HG02981 (cell line): Measurements from ENCODE around the gene CPO.
"Not testable (repeated sequence)": the region's sequence is repeated elsewhere in the genome, so short reads cannot be mapped to it uniquely, and the experiment has no call there.

Experiments
- ATAC-seq: cut with Tn5 transposase; IDR thresholded peaks from one replicate; pipeline ENCODE4 v1.9.1; 2021; ENCODE audit warnings: mild to moderate bottlenecking, moderate library complexity; ENCODE audit not compliant: unreplicated experiment

Gene CPO

DNA sequence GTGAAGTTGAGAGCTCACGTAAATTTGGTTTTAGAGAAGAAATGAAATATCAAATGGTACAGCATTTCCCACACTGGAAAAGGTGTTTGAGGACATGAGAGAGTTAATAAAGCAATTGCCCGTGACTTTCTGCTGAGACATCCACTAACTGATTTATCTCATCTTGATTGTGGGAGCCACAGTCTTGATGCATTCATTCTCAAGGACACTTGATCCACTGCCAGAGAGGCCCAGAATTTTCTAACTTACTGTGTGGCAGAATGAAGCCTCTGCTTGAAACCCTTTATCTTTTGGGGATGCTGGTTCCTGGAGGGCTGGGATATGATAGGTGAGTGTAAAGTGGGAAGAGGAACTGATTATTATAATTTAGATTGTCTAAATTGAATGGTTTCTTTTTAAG is at the start of gene CPO:
CPO (plus strand) TSS at position 179 of the 400 bp plus-strand sequence; CDS start at position 261, 82 bp downstream.
- no peak for ATAC-seq

DNA sequence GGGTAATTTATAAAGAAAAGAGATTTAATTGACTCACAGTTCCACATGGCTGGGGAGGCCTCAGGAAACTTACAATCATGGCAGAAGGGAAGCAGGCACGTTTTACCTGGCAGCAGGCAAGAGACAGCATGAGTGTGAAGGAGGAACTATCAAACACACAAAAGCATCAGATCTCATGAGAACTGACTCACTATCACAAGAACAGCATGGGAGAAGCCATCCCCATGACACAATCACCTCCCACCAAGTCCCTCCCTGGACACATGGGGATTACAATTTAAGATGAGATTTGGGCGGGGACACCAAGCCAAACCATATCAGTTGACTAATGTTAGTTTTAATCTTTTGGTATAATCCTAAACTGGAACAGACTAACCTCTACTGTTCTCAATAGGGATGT is 49.1 kb upstream of the CPO start:
- no peak for ATAC-seq

- ATAC-seq, result no peak
These were observed 48.4 kb upstream of the CPO start for GRCh38 chr2:206890926-206891325.

DNA sequence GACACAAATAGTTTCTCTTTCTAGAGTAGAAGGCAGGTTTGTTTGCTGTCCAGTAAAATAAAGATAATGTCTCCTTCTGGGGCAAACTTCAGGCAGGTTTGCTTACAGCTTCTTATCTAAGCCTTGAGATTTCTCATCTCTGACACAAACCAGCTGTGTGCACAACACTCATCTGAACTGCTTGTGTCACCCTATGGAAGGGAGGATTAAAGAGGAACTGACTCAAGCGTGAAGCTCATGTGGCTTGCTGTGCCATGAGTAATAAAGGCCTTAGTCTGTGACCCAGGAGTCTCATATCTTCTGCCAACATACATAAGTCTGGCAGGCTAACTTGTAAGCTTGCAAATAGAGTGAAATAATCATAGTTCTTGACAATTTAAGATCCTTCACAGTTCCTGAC is 24.2 kb upstream of the CPO start:
- ATAC-seq, result no peak

DNA sequence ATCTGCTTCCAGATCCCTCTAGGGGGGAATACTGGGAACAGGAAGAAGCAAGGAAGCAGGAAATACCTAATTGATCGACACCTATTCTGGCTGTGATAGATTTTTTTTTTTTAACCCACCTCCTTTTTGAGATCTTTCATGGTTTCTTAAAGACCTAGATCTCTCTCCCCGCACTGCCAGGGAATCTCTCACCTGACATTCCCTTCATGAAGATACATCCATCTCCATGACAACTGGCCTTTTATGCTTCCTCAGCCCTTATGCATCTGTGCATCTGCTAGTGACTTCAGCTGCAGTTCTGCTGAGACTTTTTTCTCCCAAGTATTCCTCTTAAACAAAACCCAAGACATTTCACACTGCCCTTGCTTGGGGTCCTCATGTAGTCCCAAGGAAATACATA is 21.1 kb upstream of the CPO start:
- ATAC-seq, result no peak

DNA sequence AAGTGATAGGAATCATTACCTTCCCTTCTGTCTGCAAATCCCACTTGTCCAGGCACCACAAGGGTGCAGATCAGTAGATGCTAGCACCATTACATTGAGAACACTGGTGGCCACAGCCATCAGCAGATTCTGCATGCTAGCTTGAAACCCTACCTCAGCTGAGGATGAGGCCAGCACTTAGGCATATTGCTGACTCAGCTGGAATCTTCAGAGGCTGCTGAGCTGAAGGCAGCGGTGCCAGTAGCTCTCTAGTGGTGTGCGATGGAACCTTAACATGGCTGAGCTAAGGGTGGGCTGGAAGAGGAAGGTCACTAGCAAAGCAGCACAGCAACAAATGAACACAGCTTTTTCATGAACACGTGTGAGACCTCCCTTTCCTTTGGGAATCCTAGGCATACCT is 19.0 kb upstream of the CPO start:
- no peak for ATAC-seq

DNA sequence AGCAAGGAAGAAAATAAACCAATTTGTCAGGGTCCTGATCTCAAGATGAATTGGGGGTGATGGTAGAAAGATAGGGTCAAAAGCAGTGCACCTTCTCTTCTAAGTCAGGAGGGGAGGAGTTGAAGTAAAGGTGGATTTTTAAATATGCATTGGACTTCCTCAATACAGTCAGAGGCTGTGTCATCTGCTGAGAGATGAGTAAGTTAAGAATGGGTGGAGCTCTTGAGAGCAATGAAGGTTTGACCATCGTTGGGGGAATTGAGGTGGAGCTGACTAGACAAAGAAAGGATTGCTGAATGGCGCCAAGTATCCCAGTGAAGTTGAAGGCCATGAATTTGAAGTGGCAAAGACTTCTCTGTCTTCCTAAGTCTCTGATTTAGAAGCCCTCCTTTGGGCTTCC is 18.4 kb upstream of the CPO start:
- no peak for ATAC-seq

- no peak for ATAC-seq
These were observed 17.8 kb upstream of the CPO start for GRCh38 chr2:206921529-206921928.

GRCh38 chr2:206935991-206936842 is 3.1 kb upstream of the CPO start:
- ATAC-seq, result no peak

DNA sequence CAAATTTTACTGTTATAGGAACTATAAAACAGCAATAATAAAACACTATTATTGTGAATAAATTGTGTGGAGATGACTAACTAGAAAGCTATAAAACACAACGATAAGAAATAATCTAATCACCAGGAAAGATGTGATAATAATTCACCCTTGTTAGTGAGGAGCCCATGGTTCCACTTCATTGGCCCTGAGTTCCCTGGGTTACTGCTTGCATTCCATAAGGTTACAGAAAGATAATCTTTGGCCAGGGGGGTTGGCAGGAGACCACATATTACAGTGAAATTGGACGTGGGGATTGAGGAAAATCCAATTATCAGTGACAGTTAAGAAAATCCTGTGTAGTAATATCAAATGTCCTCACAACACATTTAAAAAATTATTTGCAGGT is 2.5 kb upstream of the CPO start:
- ATAC-seq, result no peak

GRCh38 chr2:206937555-206937954 is 1.8 kb upstream of the CPO start:
- ATAC-seq, result no peak

DNA sequence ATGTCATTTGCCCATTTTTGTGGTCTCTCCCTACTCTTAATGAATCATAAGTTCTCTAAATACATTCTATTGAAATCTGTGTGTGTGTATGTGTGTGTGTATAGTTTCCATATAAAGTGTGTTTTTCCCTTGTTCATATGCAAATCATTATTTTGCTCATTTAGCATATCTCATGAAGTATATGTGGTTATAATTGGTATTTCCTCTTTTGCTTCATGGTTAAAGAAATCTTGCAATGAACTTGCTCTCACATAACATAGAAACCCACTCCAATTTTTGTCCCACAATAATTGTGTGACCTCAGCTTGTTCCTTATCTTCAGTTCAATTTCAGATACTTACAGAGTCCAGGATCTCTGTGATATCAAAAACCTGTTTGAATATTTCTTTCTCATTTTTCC is 1.2 kb downstream of the CPO start:
- ATAC-seq, result no peak

DNA sequence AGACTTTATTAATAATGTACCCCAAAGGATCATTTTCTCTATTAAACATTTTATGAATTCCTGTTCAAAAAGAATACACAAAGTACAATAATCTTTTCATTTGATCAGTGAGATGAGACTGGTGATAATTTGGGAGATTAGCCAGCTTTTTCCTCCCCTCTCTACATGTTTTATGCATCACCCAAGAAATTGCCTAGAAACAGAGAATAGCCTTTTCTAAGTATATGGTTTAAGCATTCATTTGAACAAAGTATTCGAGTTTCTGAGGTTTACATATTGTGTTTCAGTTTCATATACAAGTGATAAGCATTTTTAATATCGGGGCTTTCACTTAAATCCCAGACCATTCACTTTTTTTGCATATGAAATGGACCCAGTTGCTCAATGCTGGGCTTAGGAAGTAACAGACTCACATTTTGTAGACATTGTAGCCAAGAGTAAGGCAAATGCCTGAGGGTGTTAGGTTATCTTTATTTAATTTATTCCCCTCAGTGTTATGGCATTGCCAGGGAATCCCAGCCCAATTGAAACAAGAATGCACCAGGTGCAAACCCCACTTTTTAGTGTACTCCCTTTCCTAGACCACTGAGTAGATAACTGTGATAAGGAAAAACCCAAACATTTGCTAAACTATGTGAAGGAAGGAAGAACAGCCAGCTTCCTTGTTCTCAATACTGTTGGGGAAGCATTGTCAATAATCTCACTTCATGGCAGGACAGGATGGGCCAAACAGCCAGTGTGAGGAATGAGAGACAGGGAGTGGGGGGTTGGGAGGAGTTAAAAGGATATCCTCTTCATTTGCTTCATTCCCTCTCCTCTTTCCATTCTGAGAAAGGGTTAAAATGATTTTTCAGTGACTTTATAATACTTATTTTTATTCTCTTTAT is 3.5 kb downstream of the CPO start:
- no peak for ATAC-seq

DNA sequence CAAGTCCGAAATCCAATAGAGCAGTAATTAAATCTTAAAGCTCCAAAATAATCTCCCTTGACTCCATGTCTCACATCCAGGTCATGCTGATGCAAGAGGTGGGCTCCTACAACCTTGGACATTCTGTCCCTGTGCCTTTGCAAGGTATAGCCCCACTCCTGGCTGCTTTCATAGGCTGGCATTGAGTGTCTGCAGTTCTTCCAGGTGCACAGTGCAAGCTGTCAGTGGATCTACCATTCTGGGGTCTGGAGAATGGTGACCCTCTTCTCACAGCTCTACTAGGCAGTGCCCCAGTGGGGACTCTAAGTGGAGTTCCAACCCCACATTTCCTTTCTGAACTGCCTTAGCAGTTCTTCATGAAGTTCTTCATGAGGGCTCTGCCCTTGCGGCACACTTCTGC is 14.1 kb downstream of the CPO start:
- ATAC-seq, result not testable (repeated sequence)

GRCh38 chr2:206955253-206955652 is 15.9 kb downstream of the CPO start:
- ATAC-seq, result no peak

DNA sequence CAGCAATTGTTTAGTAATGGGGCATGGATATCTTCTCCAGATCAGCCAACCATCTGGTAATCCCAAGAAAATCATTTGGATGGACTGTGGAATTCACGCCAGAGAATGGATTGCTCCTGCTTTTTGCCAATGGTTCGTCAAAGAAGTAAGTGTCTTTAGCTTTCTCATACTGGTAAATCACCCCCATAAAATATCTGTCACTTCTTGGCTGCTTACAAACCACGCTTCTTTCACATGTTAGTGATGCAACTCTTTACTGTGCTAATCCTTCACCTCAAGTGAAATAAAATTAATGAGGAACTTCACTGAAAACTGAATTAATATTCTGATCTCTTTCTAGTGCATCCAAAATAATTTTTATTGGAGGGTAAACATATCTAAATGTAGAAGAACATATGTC is 18.9 kb downstream of the CPO start:
- no peak for ATAC-seq

- no peak for ATAC-seq
These were observed 23.6 kb downstream of the CPO start for GRCh38 chr2:206962966-206963365.

DNA sequence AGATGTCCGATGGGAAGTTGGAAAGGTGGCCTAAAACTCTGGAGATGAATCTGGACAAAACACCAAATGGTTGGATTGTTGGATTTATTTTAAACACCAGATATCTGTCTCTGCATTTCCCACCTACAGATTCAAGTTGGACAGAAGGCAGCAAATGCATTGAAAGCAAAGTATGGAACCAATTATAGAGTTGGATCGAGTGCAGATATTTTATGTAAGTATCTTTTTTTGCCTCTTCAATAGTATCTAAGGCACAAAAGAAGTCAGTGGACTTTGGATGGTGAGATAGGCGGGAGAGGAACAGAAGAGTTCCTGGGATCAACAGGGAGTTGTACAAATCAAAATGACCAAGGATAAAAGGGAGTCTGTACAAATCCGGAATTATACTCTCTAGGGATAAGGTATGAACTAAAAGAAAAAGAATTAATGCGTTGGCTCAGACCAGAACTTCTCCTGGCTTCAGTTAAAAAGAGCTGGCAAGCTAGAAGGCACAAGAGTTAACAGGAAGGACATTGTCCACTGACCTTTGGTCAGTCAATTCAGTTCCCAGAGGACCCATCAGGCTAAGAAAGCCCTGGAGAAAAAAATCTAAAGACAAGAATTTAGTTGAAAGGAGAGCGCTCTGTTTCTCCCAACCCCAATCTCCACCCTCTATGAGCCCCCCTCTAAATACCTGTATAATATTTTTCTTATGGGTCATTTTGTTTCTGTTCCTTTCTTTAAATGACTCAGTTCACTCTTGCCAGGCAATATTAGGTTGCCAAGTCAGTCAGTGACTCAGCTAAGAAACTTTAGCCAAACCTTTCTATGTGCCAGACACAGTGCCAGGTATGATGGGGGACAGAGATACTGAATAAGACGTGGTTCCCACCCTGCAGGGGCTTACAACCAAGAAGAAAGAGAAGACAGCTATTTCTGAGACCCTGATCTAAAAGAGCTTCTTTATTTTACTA is 29.1 kb downstream of the CPO start:
- ATAC-seq, result no peak

GRCh38 chr2:206969192-206969591 is 29.9 kb downstream of the CPO start:
- no peak for ATAC-seq

GRCh38 chr2:206970589-206971360 is 31.5 kb downstream of the CPO start:
- ATAC-seq, result no peak
